Tibial artery (tissue), 4 donors: ENCODE data around the gene BAHCC1.

Source experiments
- DNase-seq, 2 donors: peaks; one replicate each; pipeline ENCODE4 v3.0.0-alpha.2; 2019
- H3K27ac ChIP-seq, 2 donors: fragments of 200-600 bp; sonication (generic) in 1 of 2; 1 replicate in 1 of 2; 2 replicates in 1 of 2; pipeline ENCODE4 v1.5.1; 2018 to 2019; ENCODE audit warnings: mild to moderate bottlenecking in 1 of 2
- H3K27me3 ChIP-seq, 2 donors: fragments of 200-600 bp; sonication (generic) in 1 of 2; one replicate each; pipeline versions ENCODE4 v1.5.1 to v1.6.0; 2016 to 2019
- H3K36me3 ChIP-seq, 3 donors: fragments of 200-600 bp; sonication (generic) in 2 of 3; one replicate each; pipeline ENCODE4 v1.5.1; 2016 to 2019; ENCODE audit warnings: mild to moderate bottlenecking in 2 of 3
- H3K4me1 ChIP-seq, 4 donors: fragments of 200-600 bp; sonication (generic) in 2 of 4; 1 replicate in 3 of 4; 2 replicates in 1 of 4; pipeline ENCODE4 v1.5.1; 2016 to 2019
- H3K4me3 ChIP-seq, 2 donors: fragments of 200-600 bp; sonication (generic) in 1 of 2; 1 replicate in 1 of 2; 2 replicates in 1 of 2; pipeline ENCODE4 v1.5.1; 2018 to 2019; ENCODE audit warnings: mild to moderate bottlenecking in 2 of 2
- H3K9me3 ChIP-seq, 3 donors: fragments of 200-600 bp; sonication (generic) in 1 of 3; one replicate each; pipeline ENCODE4 v1.5.1; 2016 to 2019
- intact Hi-C: fragments of 100-400 bp; cut with DNase I; formaldehyde crosslinking; loops from one replicate; pipeline ENCODE4 v1.15.0; 2023; ENCODE audit warnings: low total_unique reads
- TF ChIP-seq, protein P1 (sequence below), 2 experiments: fragments of 200-600 bp in 1 of 2; fragments of 450-650 bp in 1 of 2; IDR thresholded peaks; one replicate each; pipeline ENCODE4 v1.5.1; 2017 to 2019; ENCODE audit warnings: antibody characterized with exemption in 2 of 2, mild to moderate bottlenecking in 1 of 2, moderate library complexity in 1 of 2

The BAHCC1 gene

DNA sequence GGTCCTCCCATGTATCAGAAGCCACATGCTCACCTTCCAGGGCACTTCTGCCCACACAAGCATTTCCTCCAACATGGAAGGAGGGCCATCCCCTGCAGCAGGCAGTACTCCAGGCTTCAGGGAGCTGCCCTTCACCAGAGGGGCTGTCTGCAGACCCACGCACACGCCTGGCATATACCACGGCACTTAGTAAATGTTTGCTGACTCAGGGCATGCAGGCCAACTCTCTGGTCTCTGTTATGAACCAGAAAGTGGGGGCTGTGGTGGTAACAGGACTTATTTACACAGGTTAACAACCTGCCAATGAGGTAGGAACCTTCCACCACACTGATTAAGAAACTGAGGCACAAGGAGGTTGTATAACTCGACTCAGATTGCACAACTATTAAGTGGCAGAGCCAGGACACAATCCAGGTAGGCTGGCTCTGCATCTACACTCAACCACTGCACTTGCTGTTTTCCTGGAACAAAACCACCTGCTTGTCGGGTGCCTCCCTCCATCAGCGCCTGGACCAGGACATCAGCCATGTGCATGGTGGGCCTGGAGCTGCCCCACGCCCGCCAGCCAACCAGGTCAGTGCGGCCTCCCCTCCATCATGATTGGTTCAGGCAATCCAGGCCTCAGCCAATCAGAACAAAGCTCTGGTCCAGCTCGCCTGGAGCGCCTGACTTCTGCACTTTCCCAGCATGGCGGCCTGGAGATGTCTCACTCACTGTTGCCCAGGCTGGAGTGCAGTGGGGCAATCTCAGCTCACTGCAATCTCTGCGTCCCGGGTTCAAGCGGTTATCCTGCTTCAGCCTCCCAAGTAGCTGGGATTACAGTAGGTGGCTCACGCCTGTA is 98.2 kb downstream of the BAHCC1 start:
- no peak overlapping the region for H3K4me3 ChIP-seq
- H3K9me3 ChIP-seq, result no peaks in the 10 kb centered on the region
- peaks cover 0 to 19% (median 8%) of the 10 kb centered on the region in 4 donors for H3K4me1 ChIP-seq
- peaks cover 0 to 11% of the 10 kb centered on the region in 2 donors for H3K27me3 ChIP-seq
- TF ChIP-seq, protein P1, sequence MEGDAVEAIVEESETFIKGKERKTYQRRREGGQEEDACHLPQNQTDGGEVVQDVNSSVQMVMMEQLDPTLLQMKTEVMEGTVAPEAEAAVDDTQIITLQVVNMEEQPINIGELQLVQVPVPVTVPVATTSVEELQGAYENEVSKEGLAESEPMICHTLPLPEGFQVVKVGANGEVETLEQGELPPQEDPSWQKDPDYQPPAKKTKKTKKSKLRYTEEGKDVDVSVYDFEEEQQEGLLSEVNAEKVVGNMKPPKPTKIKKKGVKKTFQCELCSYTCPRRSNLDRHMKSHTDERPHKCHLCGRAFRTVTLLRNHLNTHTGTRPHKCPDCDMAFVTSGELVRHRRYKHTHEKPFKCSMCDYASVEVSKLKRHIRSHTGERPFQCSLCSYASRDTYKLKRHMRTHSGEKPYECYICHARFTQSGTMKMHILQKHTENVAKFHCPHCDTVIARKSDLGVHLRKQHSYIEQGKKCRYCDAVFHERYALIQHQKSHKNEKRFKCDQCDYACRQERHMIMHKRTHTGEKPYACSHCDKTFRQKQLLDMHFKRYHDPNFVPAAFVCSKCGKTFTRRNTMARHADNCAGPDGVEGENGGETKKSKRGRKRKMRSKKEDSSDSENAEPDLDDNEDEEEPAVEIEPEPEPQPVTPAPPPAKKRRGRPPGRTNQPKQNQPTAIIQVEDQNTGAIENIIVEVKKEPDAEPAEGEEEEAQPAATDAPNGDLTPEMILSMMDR (IDR thresholded peaks at IDR 0.05), result no peak
- intact Hi-C loops, result no loop called here
- DNase-seq, result no peak
- H3K36me3 ChIP-seq, result no peaks in the 10 kb centered on the region
- no peak overlapping the region for H3K27ac ChIP-seq

DNA sequence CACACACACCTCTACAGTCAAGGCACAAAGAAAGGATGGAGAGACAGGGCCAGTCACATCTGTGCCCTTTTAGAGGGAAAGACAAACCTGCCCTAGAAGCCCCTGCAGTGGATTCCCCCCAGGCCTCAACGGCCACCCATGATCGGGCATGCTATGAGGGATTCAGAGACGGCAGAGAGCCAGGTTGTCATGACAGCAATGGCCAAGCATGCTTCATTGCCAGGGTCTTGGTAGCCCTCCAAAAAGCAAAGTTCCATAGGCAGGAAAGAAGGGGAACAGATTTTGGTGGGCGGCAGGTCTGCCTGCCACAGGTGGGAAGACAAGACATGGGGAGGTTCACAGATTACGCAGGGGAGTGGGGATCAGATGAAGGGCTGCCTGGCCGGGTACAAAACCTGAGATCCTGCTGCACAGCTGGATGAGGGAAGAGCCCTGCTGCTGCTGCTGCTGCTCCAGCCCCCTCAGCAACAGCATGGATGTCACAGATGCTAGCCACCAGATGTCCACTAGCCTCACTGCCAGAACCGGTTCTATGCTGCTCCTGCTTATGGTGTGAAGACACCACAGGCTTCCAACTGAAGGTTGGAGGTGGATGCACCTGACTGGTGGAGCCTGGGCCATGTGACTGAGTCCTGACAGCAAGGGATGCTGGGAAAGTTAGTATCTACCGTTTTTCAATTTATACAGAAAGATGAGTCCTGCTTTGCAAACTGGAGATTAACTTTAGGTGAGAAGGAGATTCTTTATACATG is 99.5 kb downstream of the BAHCC1 start:
- peaks cover 0 to 8% of the 10 kb centered on the region in 2 donors for H3K27me3 ChIP-seq
- intact Hi-C loops, result loop anchor here (5.0 kb wide), 1 partner anchor 112 kb away; no protein-coding TSS in a partner anchor
- H3K36me3 ChIP-seq, result no peaks in the 10 kb centered on the region
- DNase-seq, result no peak
- peaks cover 0 to 18% (median 8%) of the 10 kb centered on the region in 4 donors for H3K4me1 ChIP-seq
- TF ChIP-seq, protein P1 (IDR thresholded peaks at IDR 0.05), result no peak
- no peak overlapping the region for H3K27ac ChIP-seq
- no peaks in the 10 kb centered on the region for H3K9me3 ChIP-seq
- H3K4me3 ChIP-seq, result no peak overlapping the region

DNA sequence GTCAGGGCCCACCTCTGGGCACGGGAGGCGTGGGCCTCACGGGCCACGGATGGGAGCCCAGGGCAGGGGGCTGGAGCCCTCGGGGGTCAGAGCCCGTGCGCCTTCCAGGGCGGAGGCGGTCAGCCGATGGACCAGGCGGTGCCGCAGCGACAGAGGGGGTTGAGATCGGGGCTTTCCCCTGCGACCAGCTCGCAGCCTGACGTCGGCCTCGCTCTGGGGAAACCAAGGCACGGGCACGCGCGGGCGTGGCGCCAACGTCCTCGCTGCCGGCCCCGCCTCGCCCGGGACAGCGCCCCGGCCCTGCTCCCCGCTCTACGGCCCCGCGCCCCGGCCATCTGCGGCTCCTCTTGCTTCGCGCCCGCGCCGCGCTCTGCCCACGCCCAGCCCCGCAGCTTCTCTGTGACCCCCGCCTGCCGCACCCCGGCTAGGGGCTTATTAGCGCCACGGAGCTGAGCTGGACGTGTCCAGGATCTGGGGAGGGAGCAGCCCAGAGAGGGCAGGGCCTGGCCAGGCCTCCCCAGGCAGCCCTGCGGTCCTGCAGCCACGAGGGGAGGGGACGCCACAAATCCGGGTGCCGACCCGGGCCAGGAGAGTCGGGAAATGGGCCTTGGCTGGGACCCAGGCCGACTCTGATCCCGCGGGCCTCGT is 103.8 kb downstream of the BAHCC1 start:
- Histone ChIP-seq H3K27me3 (no peaks in the 10 kb centered on the region), H3K9me3 (no peaks in the 10 kb centered on the region), H3K4me1 (peaks cover 0 to 19% (median 8%) of the 10 kb centered on the region in 4 donors), H3K36me3 (no peaks in the 10 kb centered on the region), H3K27ac (peak overlapping the region in 1 of 2 donors; percentile 31), H3K4me3 (peak overlapping the region; percentile 14 to 16)
- intact Hi-C loops, result loop anchor here (5.0 kb wide), 1 partner anchor 108 kb away; no protein-coding TSS in a partner anchor
- no peak for DNase-seq
- TF ChIP-seq, protein P1 (IDR thresholded peaks at IDR 0.05), result no peak

DNA sequence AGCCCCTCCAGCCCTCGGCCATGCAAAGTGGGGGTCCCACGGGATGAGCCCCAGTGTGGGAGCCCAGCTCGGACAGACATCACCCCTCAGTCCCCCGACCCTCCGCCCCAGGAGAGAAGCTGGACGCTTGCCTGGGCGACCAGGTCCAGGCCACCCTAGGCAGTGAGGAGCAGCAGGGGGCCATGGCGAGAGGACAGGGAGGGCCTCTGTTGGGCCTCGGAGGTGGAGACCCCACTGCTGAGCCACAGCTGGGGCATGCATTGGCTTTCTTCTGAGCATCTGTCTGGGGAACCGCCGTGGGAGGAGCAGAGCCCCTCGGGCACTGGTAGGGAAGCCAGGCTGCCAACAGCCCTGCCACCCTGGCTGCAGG is 104.3 kb downstream of the BAHCC1 start:
- H3K27me3 ChIP-seq, result no peaks in the 10 kb centered on the region
- H3K4me1 ChIP-seq, result peaks cover 0 to 19% (median 8%) of the 10 kb centered on the region in 4 donors
- no peak for DNase-seq
- H3K27ac ChIP-seq, result peak overlapping the region; percentile 31 to 36
- no peaks in the 10 kb centered on the region for H3K36me3 ChIP-seq
- no peaks in the 10 kb centered on the region for H3K9me3 ChIP-seq
- TF ChIP-seq, protein P1 (IDR thresholded peaks at IDR 0.05), result no peak
- intact Hi-C loops, result loop anchor here (5.0 kb wide), 1 partner anchor 108 kb away; no protein-coding TSS in a partner anchor
- peak overlapping the region; percentile 14 to 16 for H3K4me3 ChIP-seq

DNA sequence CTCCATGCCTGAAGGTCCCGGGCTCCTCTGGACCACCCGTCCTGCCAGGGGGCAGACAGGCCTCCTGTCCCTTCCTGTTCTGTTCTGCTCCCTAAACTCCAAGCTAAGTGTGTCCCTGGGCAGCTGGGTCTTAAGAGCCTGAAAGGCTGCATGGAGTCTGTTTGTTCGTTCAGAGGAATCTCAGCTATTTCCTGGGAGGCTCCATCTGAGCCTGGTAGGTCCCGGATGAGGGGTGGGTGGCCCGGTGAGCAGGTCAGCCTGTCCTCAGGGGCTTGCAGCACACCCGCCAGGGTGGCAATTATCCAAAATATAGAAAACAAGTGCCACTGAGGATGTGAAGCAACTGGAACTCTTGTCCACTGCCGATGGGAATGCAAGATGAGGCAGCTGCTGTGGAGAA is 104.8 kb downstream of the BAHCC1 start:
- Histone ChIP-seq H3K4me3 (no peak overlapping the region), H3K9me3 (no peaks in the 10 kb centered on the region), H3K36me3 (no peaks in the 10 kb centered on the region), H3K27ac (peak overlapping the region; percentile 31 to 36), H3K4me1 (peaks cover 0 to 19% (median 8%) of the 10 kb centered on the region in 4 donors), H3K27me3 (no peaks in the 10 kb centered on the region)
- TF ChIP-seq, protein P1 (IDR thresholded peaks at IDR 0.05), result no peak
- intact Hi-C loops, result no loop called here
- no peak for DNase-seq
